Naive B cell (primary cell): ENCODE results near the gene KRTAP10-10. TPM values are rescaled to one million over a fixed set of nuclear protein-coding genes. Genes with fewer than 3 reads are reported as not detected.

Source experiments
- ATAC-seq, 2 donors: fragments of 150-1000 bp; cut with Tn5 transposase; 2 replicates each; pipeline ENCODE4 v1.10.0; 2021; ENCODE audit warnings: low read depth in 2 of 2, mild to moderate bottlenecking in 2 of 2, moderate library complexity in 2 of 2
- DNase-seq: peaks from one replicate; pipeline ENCODE4 v3.0.0; 2022
- H3K27ac Mint-ChIP-seq, 6 donors: one replicate each; pipeline ENCODE4 v1.8.0; 2020 to 2022; ENCODE audit warnings: mild to moderate bottlenecking in 6 of 6, mixed read lengths in 6 of 6, moderate library complexity in 5 of 6, inconsistent platforms in 2 of 6
- H3K27me3 Mint-ChIP-seq, 3 donors: one replicate each; pipeline ENCODE4 v1.8.0; 2021 to 2022; ENCODE audit warnings: mixed read lengths in 3 of 3, mild to moderate bottlenecking in 1 of 3
- H3K36me3 Mint-ChIP-seq, 2 donors: one replicate each; pipeline ENCODE4 v1.8.0; 2020 to 2022; ENCODE audit warnings: mixed read lengths in 2 of 2, inconsistent platforms in 1 of 2, mild to moderate bottlenecking in 1 of 2
- H3K4me1 Mint-ChIP-seq, 3 donors: one replicate each; pipeline ENCODE4 v1.8.0; 2020 to 2022; ENCODE audit warnings: mixed read lengths in 3 of 3, inconsistent platforms in 1 of 3, mild to moderate bottlenecking in 1 of 3, moderate library complexity in 1 of 3
- H3K4me3 Mint-ChIP-seq, 8 donors: one replicate each; pipeline ENCODE4 v1.8.0; 2020 to 2022; ENCODE audit warnings: mild to moderate bottlenecking in 8 of 8, mixed read lengths in 8 of 8, moderate library complexity in 8 of 8, inconsistent platforms in 2 of 8
- H3K9me3 Mint-ChIP-seq, 7 donors: one replicate each; pipeline ENCODE4 v1.8.0; 2020 to 2022; ENCODE audit warnings: mixed read lengths in 7 of 7, mild to moderate bottlenecking in 5 of 7, inconsistent platforms in 2 of 7, moderate library complexity in 1 of 7
- polyA plus RNA-seq, 6 donors: library from polyadenylated mRNA; unstranded; fragments of 300-500 nt; fragmentation: Illumina TruSeq; gene quantifications; one replicate each; pipeline ENCODE4 v1.2.3, GENCODE V29; 2021; ENCODE audit warnings: low read depth in 6 of 6

Gene KRTAP10-10
- polyA plus RNA-seq, 6 donors from 2014 or later = not detected

GRCh38 chr21:44611551-44611950 is 25.6 kb upstream of the KRTAP10-10 start:
- ATAC-seq (no peak), DNase-seq (no peak)
- peaks cover 0 to 4% (median 0%) of the 10 kb centered on the region in 3 donors for H3K4me1 Mint-ChIP-seq
- H3K9me3 Mint-ChIP-seq = peaks cover 22 to 48% (median 46%) of the 10 kb centered on the region in 7 donors
- peaks cover 17 to 37% of the 10 kb centered on the region in 2 donors for H3K36me3 Mint-ChIP-seq
- H3K27ac Mint-ChIP-seq = no peak overlapping the region
- H3K27me3 Mint-ChIP-seq = peaks cover 13 to 39% (median 33%) of the 10 kb centered on the region in 3 donors
- H3K4me3 Mint-ChIP-seq = no peak overlapping the region

- Mint-ChIP-seq H3K4me3 (peak within 1 kb of the TSS in 1 of 8 donors; percentile 44), H3K27me3 (peaks cover 11 to 42% (median 35%) of the 10 kb centered on the region in 3 donors), H3K36me3 (peaks cover 15 to 37% of the 10 kb centered on the region in 2 donors), H3K27ac (peak within 1 kb of the TSS in 2 of 6 donors; percentile 14 to 42), H3K4me1 (peaks cover 0 to 4% (median 0%) of the 10 kb centered on the region in 3 donors), H3K9me3 (peaks cover 21 to 46% (median 43%) of the 10 kb centered on the region in 7 donors)
- ATAC-seq (no peak), DNase-seq (no peak)
Measured at GRCh38 chr21:44612029-44612486, 25.1 kb upstream of the KRTAP10-10 start, which contains the start of gene KRTAP10-8. TSS of gene KRTAP10-8 (plus strand) at chr21:44612079. CDS start at chr21:44612101, 22 bp downstream.

- H3K36me3 Mint-ChIP-seq = peaks cover 15 to 37% of the 10 kb centered on the region in 2 donors
- no peak overlapping the region for H3K4me3 Mint-ChIP-seq
- DNase-seq = no peak
- ATAC-seq = no peak
- peak overlapping the region in 2 of 6 donors; percentile 14 to 42 for H3K27ac Mint-ChIP-seq
- H3K27me3 Mint-ChIP-seq = peaks cover 11 to 41% (median 30%) of the 10 kb centered on the region in 3 donors
- peaks cover 0 to 4% (median 0%) of the 10 kb centered on the region in 3 donors for H3K4me1 Mint-ChIP-seq
- H3K9me3 Mint-ChIP-seq = peaks cover 21 to 46% (median 36%) of the 10 kb centered on the region in 7 donors
Measured at GRCh38 chr21:44612669-44613229, 24.4 kb upstream of the KRTAP10-10 start.

GRCh38 chr21:44613386-44614155 is 23.6 kb upstream of the KRTAP10-10 start:
- Mint-ChIP-seq H3K9me3 (peaks cover 21 to 42% (median 31%) of the 10 kb centered on the region in 7 donors), H3K4me1 (peaks cover 5 to 7% (median 6%) of the 10 kb centered on the region in 3 donors), H3K27me3 (peaks cover 11 to 38% (median 28%) of the 10 kb centered on the region in 3 donors), H3K27ac (no peak overlapping the region), H3K4me3 (no peak overlapping the region), H3K36me3 (peaks cover 15 to 37% of the 10 kb centered on the region in 2 donors)
- ATAC-seq = no peak
- DNase-seq = no peak

- Mint-ChIP-seq H3K4me1 (peaks cover 11 to 13% (median 12%) of the 10 kb centered on the region in 3 donors), H3K4me3 (no peak overlapping the region), H3K27ac (peak overlapping the region in 1 of 6 donors; percentile 42), H3K27me3 (peaks cover 11 to 35% (median 28%) of the 10 kb centered on the region in 3 donors), H3K36me3 (peaks cover 12 to 37% of the 10 kb centered on the region in 2 donors), H3K9me3 (peaks cover 16 to 43% (median 31%) of the 10 kb centered on the region in 7 donors)
- ATAC-seq (no peak), DNase-seq (no peak)
Measured at GRCh38 chr21:44614161-44614631, 23.0 kb upstream of the KRTAP10-10 start.

- no peak for ATAC-seq
- H3K27ac Mint-ChIP-seq = no peak overlapping the region
- peaks cover 4 to 31% (median 28%) of the 10 kb centered on the region in 3 donors for H3K27me3 Mint-ChIP-seq
- no peak for DNase-seq
- peaks cover 16 to 43% (median 31%) of the 10 kb centered on the region in 7 donors for H3K9me3 Mint-ChIP-seq
- peaks cover 13 to 18% (median 15%) of the 10 kb centered on the region in 3 donors for H3K4me1 Mint-ChIP-seq
- no peak overlapping the region for H3K4me3 Mint-ChIP-seq
- H3K36me3 Mint-ChIP-seq = peaks cover 17 to 37% of the 10 kb centered on the region in 2 donors
Measured at GRCh38 chr21:44614961-44615391, 22.2 kb upstream of the KRTAP10-10 start.

GRCh38 chr21:44615466-44615865 is 21.7 kb upstream of the KRTAP10-10 start:
- Mint-ChIP-seq H3K36me3 (peaks cover 21 to 39% of the 10 kb centered on the region in 2 donors), H3K4me3 (no peak overlapping the region), H3K4me1 (peaks cover 13 to 20% (median 15%) of the 10 kb centered on the region in 3 donors), H3K27ac (no peak overlapping the region), H3K9me3 (peaks cover 15 to 41% (median 34%) of the 10 kb centered on the region in 7 donors), H3K27me3 (peaks cover 4 to 31% (median 28%) of the 10 kb centered on the region in 3 donors)
- DNase-seq (no peak), ATAC-seq (no peak)

GRCh38 chr21:44615911-44616590 is 21.1 kb upstream of the KRTAP10-10 start:
- ATAC-seq (no peak), DNase-seq (no peak)
- Mint-ChIP-seq H3K9me3 (peaks cover 14 to 39% (median 33%) of the 10 kb centered on the region in 7 donors), H3K27ac (peak overlapping the region in 1 of 6 donors; percentile 35), H3K36me3 (peaks cover 23 to 40% of the 10 kb centered on the region in 2 donors), H3K4me1 (peaks cover 13 to 20% (median 15%) of the 10 kb centered on the region in 3 donors), H3K27me3 (peaks cover 4 to 31% (median 28%) of the 10 kb centered on the region in 3 donors), H3K4me3 (no peak overlapping the region)

GRCh38 chr21:44616591-44616926 is 20.6 kb upstream of the KRTAP10-10 start:
- ATAC-seq (no peak), DNase-seq (no peak)
- peaks cover 10 to 34% (median 28%) of the 10 kb centered on the region in 7 donors for H3K9me3 Mint-ChIP-seq
- peaks cover 18 to 35% of the 10 kb centered on the region in 2 donors for H3K36me3 Mint-ChIP-seq
- H3K27me3 Mint-ChIP-seq = peaks cover 4 to 28% (median 28%) of the 10 kb centered on the region in 3 donors
- H3K27ac Mint-ChIP-seq = peak overlapping the region in 1 of 6 donors; percentile 35
- peaks cover 13 to 20% (median 15%) of the 10 kb centered on the region in 3 donors for H3K4me1 Mint-ChIP-seq
- H3K4me3 Mint-ChIP-seq = peak overlapping the region in 1 of 8 donors; percentile 44

GRCh38 chr21:44617071-44617501 is 20.1 kb upstream of the KRTAP10-10 start:
- Mint-ChIP-seq H3K9me3 (peaks cover 8 to 30% (median 25%) of the 10 kb centered on the region in 7 donors), H3K27me3 (peaks cover 4 to 30% (median 26%) of the 10 kb centered on the region in 3 donors), H3K27ac (no peak overlapping the region), H3K36me3 (peaks cover 18 to 37% of the 10 kb centered on the region in 2 donors), H3K4me3 (peak overlapping the region in 1 of 8 donors; percentile 44), H3K4me1 (peaks cover 13 to 20% (median 15%) of the 10 kb centered on the region in 3 donors)
- ATAC-seq (no peak), DNase-seq (no peak)

GRCh38 chr21:44618504-44618903 is 18.7 kb upstream of the KRTAP10-10 start:
- DNase-seq = no peak
- peak overlapping the region in 5 of 6 donors; percentile 55 to 85 (median 73) for H3K27ac Mint-ChIP-seq
- H3K4me1 Mint-ChIP-seq = peaks cover 12 to 20% (median 13%) of the 10 kb centered on the region in 3 donors
- no peak for ATAC-seq
- peaks cover 17 to 43% (median 28%) of the 10 kb centered on the region in 7 donors for H3K9me3 Mint-ChIP-seq
- H3K36me3 Mint-ChIP-seq = peaks cover 27 to 42% of the 10 kb centered on the region in 2 donors
- H3K4me3 Mint-ChIP-seq = peak overlapping the region in 5 of 8 donors; percentile 47 to 76 (median 59)
- H3K27me3 Mint-ChIP-seq = peaks cover 13 to 35% (median 20%) of the 10 kb centered on the region in 3 donors

GRCh38 chr21:44618909-44619308 is 18.2 kb upstream of the KRTAP10-10 start:
- Mint-ChIP-seq H3K4me1 (peaks cover 12 to 20% (median 13%) of the 10 kb centered on the region in 3 donors), H3K4me3 (peak overlapping the region in 7 of 8 donors; percentile 21 to 76 (median 51)), H3K27ac (peak overlapping the region in 5 of 6 donors; percentile 65 to 88 (median 76)), H3K9me3 (peaks cover 18 to 47% (median 33%) of the 10 kb centered on the region in 7 donors), H3K27me3 (peaks cover 14 to 36% (median 24%) of the 10 kb centered on the region in 3 donors), H3K36me3 (peaks cover 31 to 46% of the 10 kb centered on the region in 2 donors)
- no peak for DNase-seq
- ATAC-seq = peak; percentile 70 to 76
